ENCODE results near the gene DHX58. TPM values are rescaled to one million over a fixed set of nuclear protein-coding genes. Genes with fewer than 3 reads are reported as not detected.

The DHX58 gene
- total and polyA plus RNA-seq, 10 of the 15 experiments (the other 5 are each of a cell fraction or from before 2014, with no cell fraction given) = 3.5 to 69.8 (median 16.4) TPM

GRCh38 chr17:42127414-42127813 lies 14.9 kb upstream of the DHX58 start:
- Histone ChIP-seq H3K4me1 (ENCODE audit: control insufficient read depth, insufficient read depth, low read length) (peaks cover 5% of the 10 kb centered on the region), H3K4me2 (ENCODE audit: control insufficient read depth, insufficient read depth) (no peak overlapping the region), H3K27ac (ENCODE audit: control insufficient read depth, insufficient read depth) (no peak overlapping the region), H3K9me3 (replicated peaks; ENCODE audit: control insufficient read depth, insufficient read depth, low read length) (no peaks in the 10 kb centered on the region), H3K9ac (ENCODE audit: control insufficient read depth, insufficient read depth, low read length) (no peak overlapping the region), H3K27me3 (replicated peaks in 1 of 2; ENCODE audit: control insufficient read depth in 2 of 2, insufficient read depth in 2 of 2, low read length in 1 of 2) (no peaks in the 10 kb centered on the region), H4K20me1 (ENCODE audit: control insufficient read depth, insufficient read depth) (peaks cover 2% of the 10 kb centered on the region; the same call in 1 of the 2 replicates), H3K79me2 (ENCODE audit: control insufficient read depth, insufficient read depth, low read length) (peaks cover 10% of the 10 kb centered on the region), H3K36me3 (ENCODE audit: control insufficient read depth in 2 of 2, insufficient read depth in 2 of 2, low read length in 1 of 2) (peaks cover 30 to 45% of the 10 kb centered on the region in 2 experiments), H2AFZ (ENCODE audit: control insufficient read depth, low read depth, low read length) (no peak overlapping the region), H3K4me3 (no peak overlapping the region)
- ChIA-PET SMC1A (ENCODE audit: uncharacterized antibody, unreplicated experiment) (no interaction called here), POLR2A (interaction anchor here (0.5 kb wide), 1 partner anchor 22 kb away, joined by 7 read pairs; no protein-coding TSS in a partner anchor), RAD21 (ENCODE audit: unreplicated experiment) (no interaction called here), CTCF (interaction anchor here (2.1 kb wide), 1 partner anchor 54 kb away, joined by 5 read pairs; no protein-coding TSS in a partner anchor)
- no peak for TF ChIP-seq IRF4 (IDR thresholded peaks at IDR 0.05; ENCODE audit: low read depth, low read length)
- TF ChIP-seq, protein P1, sequence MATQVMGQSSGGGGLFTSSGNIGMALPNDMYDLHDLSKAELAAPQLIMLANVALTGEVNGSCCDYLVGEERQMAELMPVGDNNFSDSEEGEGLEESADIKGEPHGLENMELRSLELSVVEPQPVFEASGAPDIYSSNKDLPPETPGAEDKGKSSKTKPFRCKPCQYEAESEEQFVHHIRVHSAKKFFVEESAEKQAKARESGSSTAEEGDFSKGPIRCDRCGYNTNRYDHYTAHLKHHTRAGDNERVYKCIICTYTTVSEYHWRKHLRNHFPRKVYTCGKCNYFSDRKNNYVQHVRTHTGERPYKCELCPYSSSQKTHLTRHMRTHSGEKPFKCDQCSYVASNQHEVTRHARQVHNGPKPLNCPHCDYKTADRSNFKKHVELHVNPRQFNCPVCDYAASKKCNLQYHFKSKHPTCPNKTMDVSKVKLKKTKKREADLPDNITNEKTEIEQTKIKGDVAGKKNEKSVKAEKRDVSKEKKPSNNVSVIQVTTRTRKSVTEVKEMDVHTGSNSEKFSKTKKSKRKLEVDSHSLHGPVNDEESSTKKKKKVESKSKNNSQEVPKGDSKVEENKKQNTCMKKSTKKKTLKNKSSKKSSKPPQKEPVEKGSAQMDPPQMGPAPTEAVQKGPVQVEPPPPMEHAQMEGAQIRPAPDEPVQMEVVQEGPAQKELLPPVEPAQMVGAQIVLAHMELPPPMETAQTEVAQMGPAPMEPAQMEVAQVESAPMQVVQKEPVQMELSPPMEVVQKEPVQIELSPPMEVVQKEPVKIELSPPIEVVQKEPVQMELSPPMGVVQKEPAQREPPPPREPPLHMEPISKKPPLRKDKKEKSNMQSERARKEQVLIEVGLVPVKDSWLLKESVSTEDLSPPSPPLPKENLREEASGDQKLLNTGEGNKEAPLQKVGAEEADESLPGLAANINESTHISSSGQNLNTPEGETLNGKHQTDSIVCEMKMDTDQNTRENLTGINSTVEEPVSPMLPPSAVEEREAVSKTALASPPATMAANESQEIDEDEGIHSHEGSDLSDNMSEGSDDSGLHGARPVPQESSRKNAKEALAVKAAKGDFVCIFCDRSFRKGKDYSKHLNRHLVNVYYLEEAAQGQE (IDR thresholded peaks at IDR 0.05; ENCODE audit: low read depth, low read length) = no peak
- TF ChIP-seq CREM (IDR thresholded peaks at IDR 0.05; ENCODE audit: low read depth) = no peak
- TF ChIP-seq NFXL1 (IDR thresholded peaks at IDR 0.05; ENCODE audit: borderline replicate concordance) = no peak
- no peak for TF ChIP-seq EZH2 (IDR thresholded peaks at IDR 0.05; ENCODE audit: borderline replicate concordance, control insufficient read depth, low read depth, low read length)
- TF ChIP-seq ZSCAN29 (IDR thresholded peaks at IDR 0.05) = no peak
- no peak for TF ChIP-seq GABPA (IDR thresholded peaks at IDR 0.05; ENCODE audit: low read depth)
- BruUV-seq (replicated peaks) = no TSS peak
- no peak for DNase-seq (ENCODE audit: low read depth, low spot score)
- ATAC-seq = no peak
- no peak for FAIRE-seq
- in situ Hi-C loops (cut with MboI) = no loop called here
- WGBS (ENCODE audit: insufficient coverage, insufficient replicate concordance, low lambda C conversion rate, missing lambda C conversion rate) = 95% methylated on average over 6 of the region's 6 CpGs
- intact Hi-C loops (cut with micrococcal nuclease; ENCODE audit: unreplicated experiment) = no loop called here
